HUES6 (cell line): ENCODE data around the gene IPCEF1.
"Not testable (repeated sequence)": the region's sequence is repeated elsewhere in the genome, so short reads cannot be mapped to it uniquely, and the experiment has no call there.

Experiments used
- H3K27ac ChIP-seq: 2 replicates; pipeline ENCODE4 v1.7.0; 2013; ENCODE audit warnings: low read depth, mild to moderate bottlenecking, low read length, inconsistent platforms
- H3K27me3 ChIP-seq: 2 replicates; pipeline ENCODE4 v1.6.1; 2013; ENCODE audit warnings: low read length; ENCODE audit not compliant: control insufficient read depth, insufficient read depth
- H3K36me3 ChIP-seq: 2 replicates; pipeline ENCODE4 v1.6.1; 2013; ENCODE audit warnings: low read length; ENCODE audit not compliant: control insufficient read depth, insufficient read depth
- H3K4me1 ChIP-seq: 2 replicates; pipeline ENCODE4 v1.6.1; 2013; ENCODE audit warnings: low read length; ENCODE audit not compliant: control insufficient read depth, insufficient read depth
- H3K4me3 ChIP-seq: 2 replicates; pipeline ENCODE4 v1.5.1; 2013; ENCODE audit warnings: low read depth, low read length
- H3K9ac ChIP-seq: one replicate; pipeline ENCODE4 v1.6.1; 2013; ENCODE audit warnings: mild to moderate bottlenecking, low read length
- H3K9me3 ChIP-seq: 2 replicates; pipeline ENCODE4 v1.6.1; 2013; ENCODE audit warnings: low read depth, low read length; ENCODE audit not compliant: control insufficient read depth, insufficient read depth

Gene IPCEF1

GRCh38 chr6:154187714-154188113, 168.9 kb downstream of the IPCEF1 start:
- Histone ChIP-seq H3K36me3 (no peaks in the 10 kb centered on the region), H3K4me1 (no peaks in the 10 kb centered on the region), H3K9me3 (no peaks in the 10 kb centered on the region), H3K9ac (no peak overlapping the region), H3K4me3 (no peak overlapping the region), H3K27me3 (no peaks in the 10 kb centered on the region), H3K27ac (no peak overlapping the region)

GRCh38 chr6:154187203-154187602, 169.4 kb downstream of the IPCEF1 start:
- no peak overlapping the region for H3K27ac ChIP-seq
- no peaks in the 10 kb centered on the region for H3K4me1 ChIP-seq
- no peaks in the 10 kb centered on the region for H3K36me3 ChIP-seq
- no peaks in the 10 kb centered on the region for H3K9me3 ChIP-seq
- H3K9ac ChIP-seq, result no peak overlapping the region
- no peaks in the 10 kb centered on the region for H3K27me3 ChIP-seq
- no peak overlapping the region for H3K4me3 ChIP-seq

- no peak overlapping the region for H3K27ac ChIP-seq
Observed at GRCh38 chr6:154179434-154179833, 177.2 kb downstream of the IPCEF1 start.

GRCh38 chr6:154172393-154172792, 184.2 kb downstream of the IPCEF1 start:
- H3K9ac ChIP-seq, H3K4me3 ChIP-seq, H3K4me1 ChIP-seq, H3K27ac ChIP-seq, H3K9me3 ChIP-seq, H3K27me3 ChIP-seq, H3K36me3 ChIP-seq: not testable (repeated sequence)

More at GRCh38 chr6:154179434-154179833, 177.2 kb downstream of the IPCEF1 start:
- no peaks in the 10 kb centered on the region for H3K36me3 ChIP-seq
- no peak overlapping the region for H3K4me3 ChIP-seq
- H3K9ac ChIP-seq, result no peak overlapping the region
- H3K27me3 ChIP-seq, result no peaks in the 10 kb centered on the region
- no peaks in the 10 kb centered on the region for H3K4me1 ChIP-seq
- no peaks in the 10 kb centered on the region for H3K9me3 ChIP-seq

GRCh38 chr6:154170106-154170505, 186.5 kb downstream of the IPCEF1 start:
- H3K9ac ChIP-seq, result no peak overlapping the region
- H3K27me3 ChIP-seq, result no peaks in the 10 kb centered on the region
- H3K4me3 ChIP-seq, result no peak overlapping the region
- no peaks in the 10 kb centered on the region for H3K4me1 ChIP-seq
- H3K27ac ChIP-seq, result no peak overlapping the region
- H3K36me3 ChIP-seq, result no peaks in the 10 kb centered on the region
- H3K9me3 ChIP-seq, result peaks cover 10% of the 10 kb centered on the region

GRCh38 chr6:154169193-154169847, 187.3 kb downstream of the IPCEF1 start:
- Histone ChIP-seq H3K27ac (no peak overlapping the region), H3K27me3 (no peaks in the 10 kb centered on the region), H3K36me3 (no peaks in the 10 kb centered on the region), H3K4me3 (no peak overlapping the region), H3K9ac (no peak overlapping the region), H3K9me3 (peaks cover 10% of the 10 kb centered on the region), H3K4me1 (no peaks in the 10 kb centered on the region)

- Histone ChIP-seq H3K27ac (no peak overlapping the region), H3K4me1 (no peaks in the 10 kb centered on the region), H3K27me3 (no peaks in the 10 kb centered on the region), H3K36me3 (no peaks in the 10 kb centered on the region), H3K9me3 (peaks cover 10% of the 10 kb centered on the region), H3K4me3 (no peak overlapping the region), H3K9ac (no peak overlapping the region)
Observed at GRCh38 chr6:154167126-154167525, 189.5 kb downstream of the IPCEF1 start.

- no peak overlapping the region for H3K9ac ChIP-seq
- no peak overlapping the region for H3K27ac ChIP-seq
- no peak overlapping the region for H3K4me3 ChIP-seq
- no peaks in the 10 kb centered on the region for H3K36me3 ChIP-seq
- no peaks in the 10 kb centered on the region for H3K4me1 ChIP-seq
- H3K9me3 ChIP-seq, result peaks cover 10% of the 10 kb centered on the region
- no peaks in the 10 kb centered on the region for H3K27me3 ChIP-seq
Observed at GRCh38 chr6:154166140-154166539, 190.5 kb downstream of the IPCEF1 start.

GRCh38 chr6:154165478-154165877, 191.1 kb downstream of the IPCEF1 start:
- no peaks in the 10 kb centered on the region for H3K36me3 ChIP-seq
- H3K4me1 ChIP-seq, result no peaks in the 10 kb centered on the region
- no peak overlapping the region for H3K27ac ChIP-seq
- no peaks in the 10 kb centered on the region for H3K27me3 ChIP-seq
- H3K9me3 ChIP-seq, result peaks cover 10% of the 10 kb centered on the region
- H3K4me3 ChIP-seq, result no peak overlapping the region
- no peak overlapping the region for H3K9ac ChIP-seq

- no peaks in the 10 kb centered on the region for H3K36me3 ChIP-seq
- H3K27ac ChIP-seq, result no peak overlapping the region
- H3K9ac ChIP-seq, result no peak overlapping the region
- no peaks in the 10 kb centered on the region for H3K4me1 ChIP-seq
- H3K9me3 ChIP-seq, result peaks cover 10% of the 10 kb centered on the region
- H3K4me3 ChIP-seq, result no peak overlapping the region
- no peaks in the 10 kb centered on the region for H3K27me3 ChIP-seq
Observed at GRCh38 chr6:154164397-154164796, 192.2 kb downstream of the IPCEF1 start.

GRCh38 chr6:154161689-154162088, 194.9 kb downstream of the IPCEF1 start:
- peaks cover 4% of the 10 kb centered on the region for H3K4me1 ChIP-seq
- H3K27me3 ChIP-seq, result no peaks in the 10 kb centered on the region
- no peak overlapping the region for H3K27ac ChIP-seq
- peaks cover 10% of the 10 kb centered on the region for H3K9me3 ChIP-seq
- no peaks in the 10 kb centered on the region for H3K36me3 ChIP-seq
- H3K4me3 ChIP-seq, result no peak overlapping the region
- H3K9ac ChIP-seq, result no peak overlapping the region
